Subcutaneous adipose tissue (tissue), 4 donors: ENCODE data around the gene USP17L22. TPM values are rescaled to one million over a fixed set of nuclear protein-coding genes. Genes with fewer than 3 reads are reported as not detected.
"Not testable (repeated sequence)": the region's sequence is repeated elsewhere in the genome, so short reads cannot be mapped to it uniquely, and the experiment has no call there.

ENCODE experiments used
- CTCF ChIP-seq: fragments of 450-650 bp; IDR thresholded peaks from one replicate; pipeline ENCODE4 v1.5.1; 2016; ENCODE audit warnings: low read depth, mild to moderate bottlenecking, control low read depth, antibody characterized with exemption, moderate library complexity
- total RNA-seq, 4 donors: library from RNA; depleted of rRNA; stranded (reverse); fragments of >200 nt; gene quantifications; one replicate each; pipeline ENCODE4 v1.1.0, GENCODE V29; 2016

The USP17L22 gene
- total RNA-seq, 4 donors from 2014 or later: not detected

- TF ChIP-seq CTCF: not testable (repeated sequence)
These were observed 9.6 kb upstream of the USP17L22 start, which contains the start of gene USP17L20 for GRCh38 chr4:9257824-9258223. TSS of gene USP17L20 (plus strand) at chr4:9258124. CDS start at chr4:9258124, 0 bp downstream.

- not testable (repeated sequence) for TF ChIP-seq CTCF
These were observed 4.8 kb upstream of the USP17L22 start, which contains the start of gene USP17L21 for GRCh38 chr4:9262572-9262971. TSS of gene USP17L21 (plus strand) at chr4:9262872. CDS start at chr4:9262872, 0 bp downstream.

Other genes with a start within 250 kb of the USP17L22 start
- not detected for gene FAM90A26, start 97.2 kb upstream of the USP17L22 start, total RNA-seq
- gene USP17L10, start 57.0 kb upstream of the USP17L22 start, total RNA-seq: not detected
- gene USP17L11, start 52.2 kb upstream of the USP17L22 start, total RNA-seq: not detected
- gene USP17L12, start 47.5 kb upstream of the USP17L22 start, total RNA-seq: not detected
- gene USP17L13, start 42.7 kb upstream of the USP17L22 start, total RNA-seq: not detected
- not detected for gene USP17L15, start 33.2 kb upstream of the USP17L22 start, total RNA-seq
- gene USP17L17, start 23.7 kb upstream of the USP17L22 start, total RNA-seq: not detected
- not detected for gene USP17L18, start 19.0 kb upstream of the USP17L22 start, total RNA-seq
- not detected for gene USP17L19, start 14.2 kb upstream of the USP17L22 start, total RNA-seq
- gene USP17L20, start 9.5 kb upstream of the USP17L22 start, total RNA-seq: not detected
- gene USP17L21, start 4.7 kb upstream of the USP17L22 start, total RNA-seq: not detected
- not detected for gene USP17L24, start 57.5 kb downstream of the USP17L22 start, total RNA-seq
- gene USP17L25, start 62.3 kb downstream of the USP17L22 start, total RNA-seq: not detected
- gene USP17L26, start 67.0 kb downstream of the USP17L22 start, total RNA-seq: not detected
- not detected for gene USP17L5, start 71.8 kb downstream of the USP17L22 start, total RNA-seq
- not detected for gene USP17L27, start 76.5 kb downstream of the USP17L22 start, total RNA-seq
- not detected for gene USP17L28, start 81.3 kb downstream of the USP17L22 start, total RNA-seq
- gene USP17L29, start 86.0 kb downstream of the USP17L22 start, total RNA-seq: not detected
- not detected for gene USP17L30, start 95.5 kb downstream of the USP17L22 start, total RNA-seq
- not detected for gene DEFB131A, start 176.8 kb downstream of the USP17L22 start, total RNA-seq